AG10803 (cell line): ENCODE measurements around the gene ASCC1.
"Not testable (repeated sequence)": the region's sequence is repeated elsewhere in the genome, so short reads cannot be mapped to it uniquely, and the experiment has no call there.

ENCODE experiments used
- DNase-seq: peaks from one replicate; pipeline ENCODE4 v3.0.0; 2010; ENCODE audit warnings: low read depth
- H3K4me3 ChIP-seq: 2 replicates; pipeline ENCODE4 v1.5.1; 2011; ENCODE audit warnings: mild to moderate bottlenecking, low read length, control low read depth
- TF ChIP-seq, protein P1 (sequence below): conservative IDR thresholded peaks from 2 replicates; pipeline ENCODE4 v1.5.1; 2011; ENCODE audit warnings: mild to moderate bottlenecking, low read length, control low read depth, inconsistent platforms

ASCC1 gene

GRCh38 chr10:72227826-72228225 lies 11.8 kb upstream of the ASCC1 start:
- DNase-seq: no peak
- H3K4me3 ChIP-seq: no peak overlapping the region
- TF ChIP-seq, protein P1, sequence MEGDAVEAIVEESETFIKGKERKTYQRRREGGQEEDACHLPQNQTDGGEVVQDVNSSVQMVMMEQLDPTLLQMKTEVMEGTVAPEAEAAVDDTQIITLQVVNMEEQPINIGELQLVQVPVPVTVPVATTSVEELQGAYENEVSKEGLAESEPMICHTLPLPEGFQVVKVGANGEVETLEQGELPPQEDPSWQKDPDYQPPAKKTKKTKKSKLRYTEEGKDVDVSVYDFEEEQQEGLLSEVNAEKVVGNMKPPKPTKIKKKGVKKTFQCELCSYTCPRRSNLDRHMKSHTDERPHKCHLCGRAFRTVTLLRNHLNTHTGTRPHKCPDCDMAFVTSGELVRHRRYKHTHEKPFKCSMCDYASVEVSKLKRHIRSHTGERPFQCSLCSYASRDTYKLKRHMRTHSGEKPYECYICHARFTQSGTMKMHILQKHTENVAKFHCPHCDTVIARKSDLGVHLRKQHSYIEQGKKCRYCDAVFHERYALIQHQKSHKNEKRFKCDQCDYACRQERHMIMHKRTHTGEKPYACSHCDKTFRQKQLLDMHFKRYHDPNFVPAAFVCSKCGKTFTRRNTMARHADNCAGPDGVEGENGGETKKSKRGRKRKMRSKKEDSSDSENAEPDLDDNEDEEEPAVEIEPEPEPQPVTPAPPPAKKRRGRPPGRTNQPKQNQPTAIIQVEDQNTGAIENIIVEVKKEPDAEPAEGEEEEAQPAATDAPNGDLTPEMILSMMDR: no peak

GRCh38 chr10:72226418-72227027 lies 10.4 kb upstream of the ASCC1 start:
- TF ChIP-seq, protein P1: no peak
- no peak for DNase-seq
- no peak overlapping the region for H3K4me3 ChIP-seq

DNA sequence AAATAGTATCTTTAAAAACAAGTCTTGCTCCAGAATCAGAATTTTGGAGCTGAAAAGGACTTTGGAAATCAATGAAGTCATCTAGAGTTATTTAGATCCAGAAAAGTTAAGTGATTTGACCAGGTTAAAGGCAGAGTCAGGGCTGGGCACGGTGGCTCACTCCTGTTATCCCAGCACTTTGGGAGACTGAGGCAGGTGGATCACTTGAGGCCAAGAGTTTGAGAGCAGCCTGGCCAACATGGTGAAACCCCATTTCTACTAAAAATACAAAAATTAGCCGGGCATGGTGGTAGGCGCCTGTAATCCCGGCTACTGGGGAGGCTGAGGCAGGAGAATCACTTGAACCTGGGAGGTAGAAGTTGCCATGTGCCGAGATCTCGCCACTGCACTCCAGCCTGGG lies 8.1 kb upstream of the ASCC1 start:
- H3K4me3 ChIP-seq, DNase-seq: not testable (repeated sequence)

- TF ChIP-seq, protein P1: no peak
- no peak overlapping the region for H3K4me3 ChIP-seq
- DNase-seq: peak; percentile 12
Measured at GRCh38 chr10:72223743-72224101, 7.6 kb upstream of the ASCC1 start.

DNA sequence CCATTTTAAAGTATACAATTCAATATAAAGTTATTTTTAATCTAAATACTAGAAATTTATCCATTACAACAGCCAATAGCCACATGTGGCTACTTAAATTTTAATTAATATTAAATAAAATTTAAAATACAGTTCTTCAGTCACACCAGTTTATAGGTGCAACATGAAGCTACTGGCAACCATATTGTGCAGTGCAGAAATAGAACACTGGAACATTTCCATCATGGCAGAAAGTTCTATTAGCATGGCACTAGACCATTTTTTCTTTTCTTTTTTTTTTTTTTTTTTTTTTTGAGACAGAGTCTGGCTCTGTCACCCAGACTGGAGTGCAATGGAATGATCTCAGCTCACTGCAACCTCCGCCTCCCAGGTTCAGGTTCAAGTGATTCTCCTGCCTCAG lies 5.2 kb upstream of the ASCC1 start:
- DNase-seq: no peak
- TF ChIP-seq, protein P1: no peak
- H3K4me3 ChIP-seq: no peak overlapping the region

DNA sequence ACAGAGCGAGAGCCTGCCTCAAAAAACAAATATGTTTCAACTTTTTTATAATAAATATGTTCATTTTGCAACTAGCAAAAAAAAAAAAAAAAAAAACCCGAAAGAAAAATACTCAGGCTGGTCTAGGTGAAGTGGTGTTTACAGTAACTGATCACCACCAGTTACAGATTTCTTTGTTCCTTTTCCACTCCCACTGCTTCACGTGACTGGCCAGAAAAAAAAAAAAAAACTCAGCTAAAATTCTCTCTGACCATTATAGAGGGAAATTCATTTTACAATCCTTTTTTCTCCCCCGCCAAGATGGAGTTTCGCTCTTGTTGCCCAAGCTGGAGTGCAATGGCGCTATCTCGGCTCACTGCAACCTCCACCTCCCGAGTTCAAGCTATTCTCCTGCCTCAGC lies 4.6 kb upstream of the ASCC1 start:
- no peak for DNase-seq
- TF ChIP-seq, protein P1: no peak
- H3K4me3 ChIP-seq: no peak overlapping the region

DNA sequence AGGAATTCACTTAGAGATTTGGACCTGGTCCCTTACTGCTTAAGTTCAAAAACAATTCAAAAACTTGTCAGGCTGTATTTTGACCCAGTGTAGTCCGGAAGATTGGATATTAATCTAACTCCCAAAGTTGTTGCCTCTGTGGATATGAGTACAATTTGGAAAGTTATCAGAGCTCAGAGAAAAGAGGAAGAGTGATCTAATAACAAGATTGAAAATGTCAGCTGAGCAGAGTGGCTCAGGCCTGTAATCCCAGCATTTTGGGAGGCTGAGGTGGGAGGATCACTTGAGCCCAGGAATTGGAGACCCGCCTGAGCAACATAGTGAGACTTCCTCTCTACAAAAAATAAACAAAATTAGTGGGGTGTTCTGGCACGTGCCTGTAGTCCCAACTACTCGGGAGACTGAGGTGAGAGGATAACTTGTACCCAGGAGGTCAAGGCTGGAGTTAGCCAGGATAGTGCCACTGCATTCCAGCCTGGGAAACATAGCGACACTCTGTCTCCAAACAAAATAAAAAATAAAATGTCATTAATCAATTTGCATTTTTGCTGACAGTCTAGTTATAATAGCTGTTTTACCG lies 3.2 kb upstream of the ASCC1 start:
- H3K4me3 ChIP-seq: no peak overlapping the region
- TF ChIP-seq, protein P1: no peak
- DNase-seq: no peak
